Measurements from ENCODE around the gene KLHL13.

GRCh38 chrX:118164138-118164537 lies 47.5 kb upstream of the KLHL13 start:
- TF ChIP-seq, protein P1, sequence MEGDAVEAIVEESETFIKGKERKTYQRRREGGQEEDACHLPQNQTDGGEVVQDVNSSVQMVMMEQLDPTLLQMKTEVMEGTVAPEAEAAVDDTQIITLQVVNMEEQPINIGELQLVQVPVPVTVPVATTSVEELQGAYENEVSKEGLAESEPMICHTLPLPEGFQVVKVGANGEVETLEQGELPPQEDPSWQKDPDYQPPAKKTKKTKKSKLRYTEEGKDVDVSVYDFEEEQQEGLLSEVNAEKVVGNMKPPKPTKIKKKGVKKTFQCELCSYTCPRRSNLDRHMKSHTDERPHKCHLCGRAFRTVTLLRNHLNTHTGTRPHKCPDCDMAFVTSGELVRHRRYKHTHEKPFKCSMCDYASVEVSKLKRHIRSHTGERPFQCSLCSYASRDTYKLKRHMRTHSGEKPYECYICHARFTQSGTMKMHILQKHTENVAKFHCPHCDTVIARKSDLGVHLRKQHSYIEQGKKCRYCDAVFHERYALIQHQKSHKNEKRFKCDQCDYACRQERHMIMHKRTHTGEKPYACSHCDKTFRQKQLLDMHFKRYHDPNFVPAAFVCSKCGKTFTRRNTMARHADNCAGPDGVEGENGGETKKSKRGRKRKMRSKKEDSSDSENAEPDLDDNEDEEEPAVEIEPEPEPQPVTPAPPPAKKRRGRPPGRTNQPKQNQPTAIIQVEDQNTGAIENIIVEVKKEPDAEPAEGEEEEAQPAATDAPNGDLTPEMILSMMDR (IDR thresholded peaks at IDR 0.05; ENCODE audit: low read length) = no peak
- no peak for TF ChIP-seq EZH2 (IDR thresholded peaks at IDR 0.05; ENCODE audit: borderline replicate concordance, low read length)

Measured in OCI-LY1 (cell line).